ENCODE results near the gene WDR1.
A peak's percentile ranks its signal among the peaks of the same experiment; 100 is the strongest.

Gene WDR1

DNA sequence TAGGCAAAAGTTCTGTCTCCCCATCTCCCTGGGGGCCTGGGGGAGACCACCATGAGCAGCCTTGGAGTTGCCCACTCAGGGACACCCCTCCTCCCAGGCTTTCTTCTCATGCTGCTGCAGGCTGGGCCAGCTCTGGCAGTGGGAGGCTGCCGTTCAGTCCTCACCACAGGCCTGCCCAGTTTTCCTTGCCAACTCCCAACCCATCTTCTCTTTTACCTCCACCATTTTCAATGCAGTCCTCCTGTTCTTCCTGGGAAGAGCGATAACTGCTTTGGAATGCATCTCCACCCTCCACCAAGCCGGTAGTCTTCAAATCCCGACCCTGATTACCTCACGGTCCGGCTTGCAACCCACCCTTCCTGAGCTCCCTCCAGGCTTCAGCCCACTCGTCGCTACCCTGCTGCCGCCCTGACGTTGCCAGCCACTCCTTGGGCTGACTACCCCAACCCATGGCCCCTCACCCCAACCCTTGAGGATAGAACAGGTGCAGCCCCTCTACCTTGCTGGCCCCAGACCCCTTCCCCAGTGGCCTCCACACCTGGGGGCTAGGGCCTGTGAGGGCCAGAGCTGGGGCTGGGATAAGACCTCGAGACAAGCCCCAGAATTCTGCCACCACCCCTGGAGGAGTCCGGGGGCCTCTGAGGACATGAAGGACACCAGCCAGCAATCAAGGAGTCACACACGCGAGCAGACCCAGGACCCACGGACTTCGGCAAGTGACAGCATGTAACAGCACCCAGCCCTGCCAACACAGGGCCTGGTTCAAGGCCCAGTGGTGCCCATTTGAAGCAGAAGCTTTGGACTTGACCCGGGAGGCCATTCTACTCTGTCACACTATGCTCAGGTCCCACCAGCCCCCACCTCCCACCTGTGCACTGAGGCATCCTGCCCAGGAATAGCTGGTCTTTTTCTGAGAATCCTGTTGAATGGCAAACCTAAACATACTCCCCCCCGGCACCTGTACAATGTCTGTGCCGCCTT, 9.2 kb downstream of the WDR1 start:
- DNase-seq (ENCODE audit: low read depth) = peak; percentile 56
- TF ChIP-seq, protein P1, sequence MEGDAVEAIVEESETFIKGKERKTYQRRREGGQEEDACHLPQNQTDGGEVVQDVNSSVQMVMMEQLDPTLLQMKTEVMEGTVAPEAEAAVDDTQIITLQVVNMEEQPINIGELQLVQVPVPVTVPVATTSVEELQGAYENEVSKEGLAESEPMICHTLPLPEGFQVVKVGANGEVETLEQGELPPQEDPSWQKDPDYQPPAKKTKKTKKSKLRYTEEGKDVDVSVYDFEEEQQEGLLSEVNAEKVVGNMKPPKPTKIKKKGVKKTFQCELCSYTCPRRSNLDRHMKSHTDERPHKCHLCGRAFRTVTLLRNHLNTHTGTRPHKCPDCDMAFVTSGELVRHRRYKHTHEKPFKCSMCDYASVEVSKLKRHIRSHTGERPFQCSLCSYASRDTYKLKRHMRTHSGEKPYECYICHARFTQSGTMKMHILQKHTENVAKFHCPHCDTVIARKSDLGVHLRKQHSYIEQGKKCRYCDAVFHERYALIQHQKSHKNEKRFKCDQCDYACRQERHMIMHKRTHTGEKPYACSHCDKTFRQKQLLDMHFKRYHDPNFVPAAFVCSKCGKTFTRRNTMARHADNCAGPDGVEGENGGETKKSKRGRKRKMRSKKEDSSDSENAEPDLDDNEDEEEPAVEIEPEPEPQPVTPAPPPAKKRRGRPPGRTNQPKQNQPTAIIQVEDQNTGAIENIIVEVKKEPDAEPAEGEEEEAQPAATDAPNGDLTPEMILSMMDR (IDR thresholded peaks at IDR 0.05; ENCODE audit: insufficient read depth, low read depth, low read length, missing control alignments) = no peak
- no peak overlapping the region for H3K4me3 ChIP-seq (ENCODE audit: low read length)

DNA sequence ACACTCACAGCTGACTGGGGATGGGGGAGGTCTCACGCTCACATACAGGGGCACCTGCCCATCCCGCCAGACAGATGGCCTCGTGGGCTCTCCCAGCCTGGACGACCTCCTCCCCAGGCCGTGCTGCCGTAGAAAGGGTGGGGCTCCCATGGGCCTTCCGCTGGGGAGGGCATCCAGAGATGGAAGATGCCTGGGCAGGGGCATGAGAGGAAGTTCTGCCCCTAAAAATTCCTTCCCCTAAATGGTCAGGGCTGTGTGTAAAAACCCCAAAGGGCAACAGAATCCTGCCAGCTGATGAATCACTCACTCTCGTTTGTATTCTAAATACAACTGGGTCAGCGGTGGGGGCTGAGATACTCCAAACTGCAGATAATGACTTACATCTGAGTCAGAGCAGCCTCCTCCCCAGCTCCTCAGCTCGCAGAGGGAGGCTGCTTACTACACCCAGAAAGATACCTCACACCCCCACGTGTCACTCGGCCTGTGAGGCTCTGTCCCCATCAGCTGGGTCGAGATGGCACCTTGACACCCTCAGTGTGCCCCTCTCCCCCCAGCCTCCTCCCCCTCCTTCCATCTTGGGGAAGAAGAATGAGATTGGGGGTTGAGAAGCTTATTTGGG, 10.1 kb downstream of the WDR1 start:
- TF ChIP-seq, protein P1 (IDR thresholded peaks at IDR 0.05; ENCODE audit: insufficient read depth, low read depth, low read length, missing control alignments) = no peak
- no peak overlapping the region for H3K4me3 ChIP-seq (ENCODE audit: low read length)
- peak; percentile 97 for DNase-seq (ENCODE audit: low read depth)

DNA sequence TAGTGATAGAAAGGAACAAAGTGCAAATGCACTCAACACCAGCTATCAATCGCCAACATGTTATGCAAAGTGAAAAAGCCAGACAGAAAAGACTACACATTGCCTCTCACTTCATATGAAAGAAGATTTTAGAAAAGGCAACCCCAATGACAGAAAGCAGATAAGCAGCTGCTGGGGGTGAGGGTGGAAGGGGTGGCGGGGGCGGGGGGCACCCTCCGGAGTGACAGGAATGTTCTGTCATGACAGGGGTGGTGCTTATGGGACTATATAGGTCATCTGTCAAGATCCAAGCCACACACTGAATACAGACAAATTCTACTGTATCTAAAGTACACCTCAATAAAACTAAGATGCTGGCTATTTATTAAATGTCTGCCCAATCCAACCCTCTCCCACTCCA, 10.7 kb downstream of the WDR1 start:
- TF ChIP-seq, protein P1 (IDR thresholded peaks at IDR 0.05; ENCODE audit: insufficient read depth, low read depth, low read length, missing control alignments) = no peak
- no peak for DNase-seq (ENCODE audit: low read depth)
- no peak overlapping the region for H3K4me3 ChIP-seq (ENCODE audit: low read length)

DNA sequence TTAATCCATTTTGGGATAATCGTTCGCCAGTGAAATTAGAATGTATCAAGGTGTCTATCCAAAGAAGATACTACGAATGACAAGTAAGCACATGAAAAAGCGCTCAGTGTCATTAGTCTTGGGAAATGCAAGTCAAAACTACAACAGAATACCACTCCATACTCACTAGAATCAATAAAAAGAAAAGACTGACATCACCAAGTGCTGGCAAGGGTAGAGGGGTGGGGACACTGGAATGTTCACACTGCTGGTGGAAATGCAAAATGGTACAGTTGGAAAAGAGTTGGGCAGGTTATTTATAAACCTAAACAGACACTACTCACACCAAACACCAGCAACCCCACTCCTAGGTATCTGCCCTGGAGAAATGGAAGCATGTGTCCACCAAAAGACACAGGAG, 11.2 kb downstream of the WDR1 start:
- DNase-seq (ENCODE audit: low read depth) = peak; percentile 47
- TF ChIP-seq, protein P1 (IDR thresholded peaks at IDR 0.05; ENCODE audit: insufficient read depth, low read depth, low read length, missing control alignments) = no peak
- H3K4me3 ChIP-seq (ENCODE audit: low read length) = no peak overlapping the region

DNA sequence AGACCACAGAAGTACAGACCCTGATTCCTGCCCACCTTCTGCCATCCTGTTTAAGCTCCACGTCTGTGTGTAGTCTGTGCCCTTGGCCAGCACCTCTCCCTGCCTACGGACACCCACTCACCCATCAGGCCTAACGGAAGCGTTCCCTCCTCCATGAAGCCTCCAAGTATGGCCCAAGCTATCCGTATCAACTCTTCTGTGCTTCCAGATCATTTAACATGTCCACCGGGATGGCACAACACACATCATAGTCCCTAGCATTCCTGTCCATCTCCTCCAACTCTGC, 11.7 kb downstream of the WDR1 start:
- no peak for DNase-seq (ENCODE audit: low read depth)
- H3K4me3 ChIP-seq (ENCODE audit: low read length) = no peak overlapping the region
- TF ChIP-seq, protein P1 (IDR thresholded peaks at IDR 0.05; ENCODE audit: insufficient read depth, low read depth, low read length, missing control alignments) = no peak

DNA sequence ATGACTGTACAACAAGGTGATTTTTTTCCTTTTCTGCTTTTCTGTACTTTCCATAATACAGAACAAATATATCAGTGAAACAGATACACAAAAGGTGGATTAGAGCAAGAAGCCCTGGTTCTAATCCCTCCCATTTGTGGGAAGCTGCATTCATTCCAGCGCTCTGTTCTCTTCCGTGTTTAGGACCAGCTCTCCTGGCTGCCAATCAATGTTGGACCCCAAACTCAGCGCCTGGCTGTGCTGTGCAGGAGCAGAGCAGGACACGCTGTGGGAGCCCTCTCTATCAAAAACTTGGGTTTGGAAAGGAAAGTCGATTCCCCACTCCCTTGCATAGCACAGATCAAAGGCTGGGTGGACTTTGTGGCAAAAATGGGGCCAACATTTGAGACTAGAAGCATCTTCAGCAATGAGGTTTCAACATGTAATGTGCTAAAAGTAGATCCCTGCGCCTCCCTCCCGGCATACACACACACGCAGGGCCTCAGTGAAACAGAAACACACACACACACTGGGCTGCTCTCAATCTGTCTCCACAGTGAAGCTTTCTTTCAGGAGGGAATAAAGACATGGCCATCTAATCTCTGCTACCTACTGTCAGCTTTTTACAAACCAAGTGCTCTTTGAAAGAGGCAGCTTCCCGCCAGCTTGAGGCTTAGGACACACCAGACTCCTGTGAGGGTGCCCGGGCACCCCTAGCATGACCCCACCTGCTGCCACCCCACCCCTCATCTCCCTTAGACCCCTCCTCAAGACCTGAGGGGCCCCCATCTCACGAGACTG, 12.2 kb downstream of the WDR1 start:
- no peak for DNase-seq (ENCODE audit: low read depth)
- TF ChIP-seq, protein P1 (IDR thresholded peaks at IDR 0.05; ENCODE audit: insufficient read depth, low read depth, low read length, missing control alignments) = no peak
- H3K4me3 ChIP-seq (ENCODE audit: low read length) = no peak overlapping the region
